ENCODE measurements around the gene ZNF19.

Gene ZNF19

DNA sequence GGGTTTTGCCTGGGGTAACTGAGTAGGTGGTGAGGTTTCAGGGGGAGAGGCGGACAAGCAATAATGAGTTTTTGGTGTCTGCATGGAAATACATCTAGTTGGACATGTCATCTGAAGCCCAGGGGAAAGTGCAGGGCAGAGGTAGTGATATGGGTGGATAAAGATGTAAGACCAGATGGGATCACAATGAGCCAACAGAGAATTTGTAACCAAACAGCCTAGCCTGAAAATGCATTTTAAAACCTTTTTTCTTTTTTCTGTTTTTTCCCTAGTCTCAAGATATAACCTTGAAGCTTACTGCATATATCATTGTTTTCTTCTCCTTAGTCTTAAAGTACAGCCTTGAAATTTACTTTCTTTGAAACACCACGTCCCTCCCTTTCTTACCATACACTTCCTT lies 3.7 kb upstream of the ZNF19 start:
- Histone ChIP-seq H3K9ac (ENCODE audit: low read length in 5 of 5) (no peak overlapping the region), H3K36me3 (ENCODE audit: control insufficient read depth in 5 of 5, insufficient read depth in 5 of 5, low read length in 5 of 5) (no peaks in the 10 kb centered on the region), H3K27ac (ENCODE audit: low read depth, low read length) (no peak overlapping the region), H3K27me3 (ENCODE audit: control insufficient read depth in 5 of 5, insufficient read depth in 4 of 5, low read length in 5 of 5) (no peaks in the 10 kb centered on the region), H3K9me3 (ENCODE audit: control insufficient read depth in 5 of 5, low read length in 5 of 5) (no peaks in the 10 kb centered on the region), H3K4me3 (ENCODE audit: low read depth in 1 of 5, low read length in 5 of 5) (no peak overlapping the region), H3K4me1 (ENCODE audit: control insufficient read depth in 5 of 5, insufficient read depth in 5 of 5, low read length in 5 of 5) (no peaks in the 10 kb centered on the region)

DNA sequence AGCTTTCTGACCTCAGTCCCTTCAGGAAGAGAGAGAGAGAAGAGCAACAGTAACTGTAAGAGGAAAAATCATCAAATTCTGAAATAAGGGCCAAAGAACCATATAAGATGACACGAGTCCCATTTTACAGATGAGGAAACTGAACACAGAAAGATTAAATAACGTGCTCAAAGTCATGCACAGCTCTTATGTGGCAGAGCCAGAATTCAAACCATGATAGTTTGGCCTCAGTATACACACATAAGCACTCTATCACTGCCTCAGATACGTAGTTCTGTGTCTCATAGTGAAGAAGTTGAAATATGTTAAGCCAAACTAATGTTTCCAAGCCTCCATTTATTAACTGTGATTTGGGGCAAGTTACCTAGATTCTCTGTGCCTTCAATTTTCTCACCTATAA lies 1.9 kb upstream of the ZNF19 start:
- no peak overlapping the region for H3K27ac ChIP-seq (ENCODE audit: low read depth, low read length)

DNA sequence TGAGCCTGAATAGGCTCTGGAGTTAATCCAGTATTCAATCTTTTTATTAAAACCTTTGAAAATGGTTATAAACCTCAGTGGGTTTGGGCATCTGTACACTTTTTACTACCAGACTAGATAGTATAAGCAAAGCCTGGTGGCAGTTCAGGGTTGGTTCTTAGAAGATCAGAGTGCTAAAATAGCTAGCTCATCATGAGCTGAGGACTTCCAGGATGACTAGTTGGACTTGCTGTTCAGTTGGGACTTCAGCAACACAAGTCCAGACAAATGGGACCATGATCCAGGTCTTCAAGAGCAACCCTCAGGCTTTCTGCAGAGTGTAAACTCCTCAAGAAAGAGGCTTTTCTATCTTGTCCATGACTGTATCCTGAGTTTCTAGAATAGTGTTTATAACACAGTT lies 1.2 kb upstream of the ZNF19 start:
- Histone ChIP-seq H3K9me3 (ENCODE audit: control insufficient read depth in 5 of 5, low read length in 5 of 5) (no peaks in the 10 kb centered on the region), H3K36me3 (ENCODE audit: control insufficient read depth in 5 of 5, insufficient read depth in 5 of 5, low read length in 5 of 5) (no peaks in the 10 kb centered on the region), H3K27ac (ENCODE audit: low read depth, low read length) (no peak overlapping the region), H3K4me3 (ENCODE audit: low read depth in 1 of 5, low read length in 5 of 5) (no peak overlapping the region), H3K4me1 (ENCODE audit: control insufficient read depth in 5 of 5, insufficient read depth in 5 of 5, low read length in 5 of 5) (no peaks in the 10 kb centered on the region), H3K9ac (ENCODE audit: low read length in 5 of 5) (no peak overlapping the region), H3K27me3 (ENCODE audit: control insufficient read depth in 5 of 5, insufficient read depth in 4 of 5, low read length in 5 of 5) (no peaks in the 10 kb centered on the region)

More for the DNA sequence above, 1.9 kb upstream of the ZNF19 start:
- no peaks in the 10 kb centered on the region for H3K4me1 ChIP-seq (ENCODE audit: control insufficient read depth in 5 of 5, insufficient read depth in 5 of 5, low read length in 5 of 5)
- H3K27me3 ChIP-seq (ENCODE audit: control insufficient read depth in 5 of 5, insufficient read depth in 4 of 5, low read length in 5 of 5): no peaks in the 10 kb centered on the region
- H3K36me3 ChIP-seq (ENCODE audit: control insufficient read depth in 5 of 5, insufficient read depth in 5 of 5, low read length in 5 of 5): no peaks in the 10 kb centered on the region
- no peak overlapping the region for H3K9ac ChIP-seq (ENCODE audit: low read length in 5 of 5)
- no peak overlapping the region for H3K4me3 ChIP-seq (ENCODE audit: low read depth in 1 of 5, low read length in 5 of 5)
- no peaks in the 10 kb centered on the region for H3K9me3 ChIP-seq (ENCODE audit: control insufficient read depth in 5 of 5, low read length in 5 of 5)

DNA sequence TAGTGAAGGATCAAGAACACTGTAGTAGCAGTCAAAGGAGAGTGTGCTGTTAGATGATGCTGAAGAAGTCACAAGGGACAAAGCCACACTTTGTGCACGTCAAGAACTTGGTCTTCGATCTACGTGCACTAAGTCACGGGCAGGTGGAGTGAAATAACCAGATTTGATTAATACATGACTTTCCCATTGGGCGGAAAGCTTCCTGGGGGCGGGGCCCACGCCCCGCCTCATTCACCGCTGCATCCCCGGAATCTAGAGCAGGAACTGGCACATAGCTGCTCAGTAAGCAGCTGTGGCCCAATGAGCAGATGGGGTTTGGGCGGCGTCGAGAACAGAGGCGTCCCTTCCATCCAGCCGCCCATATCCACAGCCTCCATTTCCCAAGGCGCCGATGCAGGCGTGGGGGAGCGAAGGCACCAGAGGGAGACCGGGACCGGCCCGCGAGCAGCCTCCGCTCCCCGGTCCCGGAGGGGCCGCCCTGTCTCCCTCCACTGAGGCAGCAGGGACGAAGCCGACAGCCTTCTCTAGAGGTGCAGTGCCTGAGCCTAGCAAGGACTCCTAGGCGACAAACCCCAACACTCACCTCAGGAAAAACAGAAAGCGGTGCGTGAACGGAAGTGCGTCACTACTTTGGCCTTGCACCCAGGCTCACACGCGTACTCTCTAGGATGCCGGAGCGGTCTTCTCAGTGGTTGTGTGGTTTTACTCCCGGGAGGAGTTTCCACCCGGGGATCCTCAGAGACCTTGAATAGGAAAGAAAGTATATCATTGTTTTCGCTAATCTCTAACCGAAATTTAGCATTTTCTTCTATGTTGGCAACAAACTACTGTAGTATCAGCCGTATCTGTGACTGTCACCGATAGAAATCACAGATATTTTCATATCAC lies 4.9 kb downstream of the ZNF19 start:
- H3K27me3 ChIP-seq (ENCODE audit: control insufficient read depth in 5 of 5, insufficient read depth in 4 of 5, low read length in 5 of 5): no peaks in the 10 kb centered on the region
- peak overlapping the region; percentile 90 to 96 (median 93) for H3K9ac ChIP-seq (ENCODE audit: low read length in 5 of 5)

GRCh38 chr16:71482569-71482968 lies 6.6 kb downstream of the ZNF19 start:
- no peaks in the 10 kb centered on the region for H3K27me3 ChIP-seq (ENCODE audit: control insufficient read depth in 5 of 5, insufficient read depth in 4 of 5, low read length in 5 of 5)
- peaks cover 6 to 13% (median 11%) of the 10 kb centered on the region in 5 donors for H3K4me1 ChIP-seq (ENCODE audit: control insufficient read depth in 5 of 5, insufficient read depth in 5 of 5, low read length in 5 of 5)
- peaks cover 8 to 18% (median 11%) of the 10 kb centered on the region in 5 donors for H3K36me3 ChIP-seq (ENCODE audit: control insufficient read depth in 5 of 5, insufficient read depth in 5 of 5, low read length in 5 of 5)
- H3K4me3 ChIP-seq (ENCODE audit: low read depth in 1 of 5, low read length in 5 of 5): no peak overlapping the region
- H3K9ac ChIP-seq (ENCODE audit: low read length in 5 of 5): no peak overlapping the region
- H3K27ac ChIP-seq (ENCODE audit: low read depth, low read length): no peak overlapping the region
- H3K9me3 ChIP-seq (ENCODE audit: control insufficient read depth in 5 of 5, low read length in 5 of 5): no peaks in the 10 kb centered on the region

More for the DNA sequence above, 4.9 kb downstream of the ZNF19 start:
- H3K36me3 ChIP-seq (ENCODE audit: control insufficient read depth in 5 of 5, insufficient read depth in 5 of 5, low read length in 5 of 5): peaks cover 0 to 6% (median 0%) of the 10 kb centered on the region in 5 donors
- no peaks in the 10 kb centered on the region for H3K9me3 ChIP-seq (ENCODE audit: control insufficient read depth in 5 of 5, low read length in 5 of 5)
- H3K4me3 ChIP-seq (ENCODE audit: low read depth in 1 of 5, low read length in 5 of 5): peak overlapping the region; percentile 87 to 99 (median 95)
- H3K4me1 ChIP-seq (ENCODE audit: control insufficient read depth in 5 of 5, insufficient read depth in 5 of 5, low read length in 5 of 5): peaks cover 6 to 13% (median 11%) of the 10 kb centered on the region in 5 donors
- peak overlapping the region; percentile 95 for H3K27ac ChIP-seq (ENCODE audit: low read depth, low read length)

DNA sequence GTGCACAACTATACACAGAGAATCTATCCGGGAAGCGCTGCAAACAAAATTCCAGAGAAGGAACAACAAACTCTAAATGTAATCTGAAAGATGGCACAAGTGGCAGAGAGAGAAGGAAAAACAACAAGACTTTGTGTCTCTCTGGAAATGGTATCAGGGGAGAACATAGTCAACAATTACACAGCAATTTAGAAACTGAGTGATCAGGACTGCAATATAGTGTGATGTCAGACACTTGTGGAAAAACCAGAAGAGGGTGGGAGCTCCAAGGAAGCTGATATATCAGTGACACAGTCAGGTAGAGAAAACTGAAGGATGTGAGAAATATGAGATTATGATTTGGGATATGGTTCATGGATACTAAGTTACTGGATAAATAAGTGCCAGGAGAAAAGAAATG lies 8.2 kb downstream of the ZNF19 start:
- H3K27ac ChIP-seq (ENCODE audit: low read depth, low read length): no peak overlapping the region
- H3K9me3 ChIP-seq (ENCODE audit: control insufficient read depth in 5 of 5, low read length in 5 of 5): no peaks in the 10 kb centered on the region
- no peak overlapping the region for H3K4me3 ChIP-seq (ENCODE audit: low read depth in 1 of 5, low read length in 5 of 5)
- H3K36me3 ChIP-seq (ENCODE audit: control insufficient read depth in 5 of 5, insufficient read depth in 5 of 5, low read length in 5 of 5): peaks cover 24 to 34% (median 27%) of the 10 kb centered on the region in 5 donors
- peaks cover 6 to 13% (median 11%) of the 10 kb centered on the region in 5 donors for H3K4me1 ChIP-seq (ENCODE audit: control insufficient read depth in 5 of 5, insufficient read depth in 5 of 5, low read length in 5 of 5)
- H3K9ac ChIP-seq (ENCODE audit: low read length in 5 of 5): no peak overlapping the region
- no peaks in the 10 kb centered on the region for H3K27me3 ChIP-seq (ENCODE audit: control insufficient read depth in 5 of 5, insufficient read depth in 4 of 5, low read length in 5 of 5)

GRCh38 chr16:71479420-71479819 lies 9.7 kb downstream of the ZNF19 start:
- Histone ChIP-seq H3K36me3 (ENCODE audit: control insufficient read depth in 5 of 5, insufficient read depth in 5 of 5, low read length in 5 of 5) (peaks cover 34 to 50% (median 42%) of the 10 kb centered on the region in 5 donors), H3K9ac (ENCODE audit: low read length in 5 of 5) (no peak overlapping the region), H3K4me3 (ENCODE audit: low read depth in 1 of 5, low read length in 5 of 5) (no peak overlapping the region), H3K27me3 (ENCODE audit: control insufficient read depth in 5 of 5, insufficient read depth in 4 of 5, low read length in 5 of 5) (no peaks in the 10 kb centered on the region), H3K4me1 (ENCODE audit: control insufficient read depth in 5 of 5, insufficient read depth in 5 of 5, low read length in 5 of 5) (peaks cover 4 to 9% (median 7%) of the 10 kb centered on the region in 5 donors), H3K9me3 (ENCODE audit: control insufficient read depth in 5 of 5, low read length in 5 of 5) (no peaks in the 10 kb centered on the region), H3K27ac (ENCODE audit: low read depth, low read length) (no peak overlapping the region)

DNA sequence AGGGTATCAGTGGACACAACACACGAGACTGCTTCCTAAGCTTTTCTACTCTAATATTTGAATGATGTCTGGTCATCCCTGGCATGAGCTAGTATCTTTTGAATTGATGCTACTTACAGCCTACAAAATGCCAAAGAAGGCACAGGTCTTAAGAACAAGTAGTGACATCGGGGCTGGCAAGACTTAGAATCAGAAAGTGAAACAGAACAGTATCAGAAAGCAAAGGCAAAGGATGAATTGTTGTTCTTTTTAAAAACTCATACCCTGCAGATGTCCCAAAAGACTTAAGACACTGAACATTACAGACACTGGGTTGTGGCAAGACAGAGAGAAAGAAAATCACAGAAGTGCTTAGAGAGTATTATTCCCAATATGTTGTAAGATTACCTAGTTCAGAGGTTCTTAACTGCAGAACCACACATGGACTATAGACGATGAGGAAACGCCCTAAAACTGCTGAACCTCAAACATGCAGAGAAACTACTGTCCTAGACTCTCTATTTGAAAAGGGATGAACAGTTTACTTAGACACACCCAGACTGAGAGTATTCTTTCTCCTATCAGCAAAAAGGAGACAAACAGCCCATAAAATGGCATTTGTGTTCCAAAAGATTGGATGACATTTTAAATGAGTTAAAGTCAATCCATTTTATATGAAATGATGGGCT lies 12.5 kb downstream of the ZNF19 start:
- Histone ChIP-seq H3K27ac (ENCODE audit: low read depth, low read length) (no peak overlapping the region), H3K9me3 (ENCODE audit: control insufficient read depth in 5 of 5, low read length in 5 of 5) (no peaks in the 10 kb centered on the region), H3K36me3 (ENCODE audit: control insufficient read depth in 5 of 5, insufficient read depth in 5 of 5, low read length in 5 of 5) (peaks cover 37 to 67% (median 50%) of the 10 kb centered on the region in 5 donors), H3K4me1 (ENCODE audit: control insufficient read depth in 5 of 5, insufficient read depth in 5 of 5, low read length in 5 of 5) (no peaks in the 10 kb centered on the region), H3K27me3 (ENCODE audit: control insufficient read depth in 5 of 5, insufficient read depth in 4 of 5, low read length in 5 of 5) (no peaks in the 10 kb centered on the region), H3K4me3 (ENCODE audit: low read depth in 1 of 5, low read length in 5 of 5) (no peak overlapping the region), H3K9ac (ENCODE audit: low read length in 5 of 5) (no peak overlapping the region)

DNA sequence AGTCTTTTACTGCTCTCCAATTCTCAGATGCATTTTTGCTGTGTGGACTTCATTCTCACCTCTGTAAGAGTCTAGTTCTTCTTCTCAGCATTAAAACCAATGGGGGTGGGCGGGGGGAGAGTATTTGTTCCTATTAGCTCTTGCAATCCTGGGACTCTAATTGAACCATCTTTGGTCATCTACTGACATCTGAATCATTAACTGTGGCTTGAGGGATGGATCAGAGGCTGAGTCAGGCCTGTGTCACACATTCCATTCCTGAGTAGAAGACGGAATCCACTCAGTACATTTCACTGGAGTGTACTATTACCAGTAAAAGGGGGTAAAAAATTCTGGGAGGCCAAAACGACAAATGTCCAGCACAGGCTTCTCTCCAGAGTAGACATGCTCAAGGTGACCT lies 14.3 kb downstream of the ZNF19 start:
- no peaks in the 10 kb centered on the region for H3K27me3 ChIP-seq (ENCODE audit: control insufficient read depth in 5 of 5, insufficient read depth in 4 of 5, low read length in 5 of 5)
- no peak overlapping the region for H3K9ac ChIP-seq (ENCODE audit: low read length in 5 of 5)
- H3K36me3 ChIP-seq (ENCODE audit: control insufficient read depth in 5 of 5, insufficient read depth in 5 of 5, low read length in 5 of 5): peaks cover 37 to 71% (median 51%) of the 10 kb centered on the region in 5 donors
- H3K4me3 ChIP-seq (ENCODE audit: low read depth in 1 of 5, low read length in 5 of 5): no peak overlapping the region
- no peak overlapping the region for H3K27ac ChIP-seq (ENCODE audit: low read depth, low read length)
- no peaks in the 10 kb centered on the region for H3K9me3 ChIP-seq (ENCODE audit: control insufficient read depth in 5 of 5, low read length in 5 of 5)
- no peaks in the 10 kb centered on the region for H3K4me1 ChIP-seq (ENCODE audit: control insufficient read depth in 5 of 5, insufficient read depth in 5 of 5, low read length in 5 of 5)

DNA sequence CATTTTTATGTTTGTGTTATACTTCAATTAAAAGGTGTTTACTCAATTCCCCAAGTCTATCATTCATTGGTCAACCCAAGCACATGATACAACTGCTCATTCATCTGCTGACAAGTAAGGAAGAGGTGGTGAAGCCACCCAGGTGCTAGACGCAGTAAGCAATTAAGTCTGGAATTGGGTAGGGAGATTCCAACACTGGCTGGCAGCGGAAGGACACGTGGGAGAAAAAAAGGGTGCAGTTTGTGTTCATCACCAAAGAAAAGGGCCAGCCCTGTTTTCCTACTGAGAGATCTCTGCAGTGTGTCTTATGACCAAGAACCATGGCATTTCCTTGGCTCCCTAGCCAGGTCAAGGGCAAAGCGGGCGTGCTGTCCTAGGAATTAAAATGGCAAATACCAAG lies 15.2 kb downstream of the ZNF19 start:
- Histone ChIP-seq H3K4me1 (ENCODE audit: control insufficient read depth in 5 of 5, insufficient read depth in 5 of 5, low read length in 5 of 5) (no peaks in the 10 kb centered on the region), H3K27me3 (ENCODE audit: control insufficient read depth in 5 of 5, insufficient read depth in 4 of 5, low read length in 5 of 5) (no peaks in the 10 kb centered on the region), H3K4me3 (ENCODE audit: low read depth in 1 of 5, low read length in 5 of 5) (no peak overlapping the region), H3K9me3 (ENCODE audit: control insufficient read depth in 5 of 5, low read length in 5 of 5) (no peaks in the 10 kb centered on the region), H3K36me3 (ENCODE audit: control insufficient read depth in 5 of 5, insufficient read depth in 5 of 5, low read length in 5 of 5) (peaks cover 37 to 74% (median 54%) of the 10 kb centered on the region in 5 donors), H3K27ac (ENCODE audit: low read depth, low read length) (no peak overlapping the region), H3K9ac (ENCODE audit: low read length in 5 of 5) (no peak overlapping the region)

Measured in subcutaneous abdominal adipose tissue (tissue), 5 donors.